Measurements from ENCODE around the gene GALNTL6. TPM values are rescaled to one million over a fixed set of nuclear protein-coding genes. Genes with fewer than 3 reads are reported as not detected.
"Not testable (repeated sequence)": the region's sequence is repeated elsewhere in the genome, so short reads cannot be mapped to it uniquely, and the experiment has no call there.

The GALNTL6 gene
- total RNA-seq, 2 experiments from 2014 or later: not detected

DNA sequence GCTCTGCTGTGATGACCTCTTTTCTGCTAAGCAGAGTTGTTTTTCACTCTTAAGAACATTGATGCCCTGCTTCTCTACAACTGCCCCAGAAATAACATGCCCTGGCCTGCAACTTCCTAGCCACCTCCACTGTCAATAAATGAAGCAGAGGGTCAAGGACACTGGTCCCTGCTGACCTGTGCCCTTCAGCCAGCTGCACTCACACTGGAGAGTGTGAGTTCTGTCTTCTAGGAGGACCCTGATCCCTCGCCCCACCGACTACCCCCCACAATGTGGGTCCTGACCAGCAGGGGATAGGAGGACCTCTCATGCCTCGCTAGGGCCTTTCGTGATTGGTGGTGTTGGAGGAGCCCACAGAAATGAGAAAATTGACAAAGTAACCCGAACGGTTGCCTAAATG lies 947.3 kb downstream of the GALNTL6 start:
- H3K4me3 Mint-ChIP-seq: no peak overlapping the region

DNA sequence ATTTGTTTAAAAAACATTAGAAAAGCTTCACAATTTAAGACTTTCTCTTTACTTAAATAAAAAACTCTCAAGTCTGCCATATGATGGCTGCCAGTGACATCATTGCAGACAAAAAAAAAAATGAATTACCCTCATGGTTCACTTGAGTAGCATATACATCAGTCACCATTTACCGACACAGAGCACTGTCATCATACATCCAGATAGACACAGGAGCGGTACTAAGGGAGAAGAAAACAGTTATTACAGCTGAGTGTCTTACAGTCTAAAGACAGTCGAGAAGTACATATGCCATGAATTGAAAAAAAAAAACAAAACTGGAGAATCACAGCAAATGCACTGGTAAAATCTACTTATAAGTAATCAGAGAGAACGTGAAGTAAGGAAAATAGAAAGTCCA lies 949.7 kb downstream of the GALNTL6 start:
- Mint-ChIP-seq H3K9me3 (no peaks in the 10 kb centered on the region), H3K27ac (no peak overlapping the region), H3K4me3 (no peak overlapping the region), H3K27me3 (no peaks in the 10 kb centered on the region), H3K36me3 (no peaks in the 10 kb centered on the region), H3K4me1 (no peaks in the 10 kb centered on the region)
- no peak for DNase-seq

More for the DNA sequence above, 947.3 kb downstream of the GALNTL6 start:
- H3K36me3 Mint-ChIP-seq: no peaks in the 10 kb centered on the region
- no peak overlapping the region for H3K27ac Mint-ChIP-seq
- no peaks in the 10 kb centered on the region for H3K4me1 Mint-ChIP-seq
- H3K9me3 Mint-ChIP-seq: no peaks in the 10 kb centered on the region
- DNase-seq: no peak
- H3K27me3 Mint-ChIP-seq: no peaks in the 10 kb centered on the region

DNA sequence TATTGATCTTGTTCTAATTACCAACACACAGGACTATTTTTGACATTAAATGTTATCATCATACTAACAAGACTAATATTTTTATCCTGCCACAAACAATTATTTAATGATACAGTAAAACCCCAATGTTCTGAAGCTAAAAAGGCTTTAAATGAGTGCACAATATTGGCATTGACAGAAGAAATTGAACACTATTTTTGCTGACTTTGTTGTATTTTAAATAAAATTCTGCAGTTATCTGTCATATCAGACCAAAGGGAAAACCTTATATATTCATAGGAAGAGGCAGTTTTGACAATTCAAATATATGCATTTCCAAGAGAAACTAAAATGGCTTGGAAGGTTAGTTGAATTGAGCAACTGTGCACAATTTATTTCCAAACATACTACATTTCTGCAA lies 957.6 kb downstream of the GALNTL6 start:
- Mint-ChIP-seq H3K9me3 (no peaks in the 10 kb centered on the region), H3K4me3 (no peak overlapping the region), H3K27ac (no peak overlapping the region), H3K36me3 (no peaks in the 10 kb centered on the region), H3K27me3 (no peaks in the 10 kb centered on the region), H3K4me1 (no peaks in the 10 kb centered on the region)
- no peak for DNase-seq

DNA sequence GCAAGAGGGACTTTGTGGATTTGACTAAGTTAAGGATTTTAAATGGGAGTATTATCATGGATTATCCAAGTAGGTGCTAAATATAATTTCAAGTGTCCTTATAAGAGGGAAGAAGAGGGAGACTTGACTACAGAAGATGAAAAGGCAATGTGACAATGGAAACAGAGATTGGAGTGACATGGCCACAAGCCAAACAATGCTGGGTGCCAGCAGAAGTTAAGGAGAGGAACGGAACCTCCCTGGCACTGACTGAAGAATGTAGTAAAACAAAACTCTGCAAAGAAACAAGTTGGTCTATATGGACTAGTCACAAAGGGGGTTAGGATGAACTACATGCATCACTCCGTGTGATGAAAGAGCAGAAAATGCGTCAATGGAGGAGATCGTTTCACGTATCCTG lies 959.6 kb downstream of the GALNTL6 start:
- no peaks in the 10 kb centered on the region for H3K27me3 Mint-ChIP-seq
- H3K27ac Mint-ChIP-seq: no peak overlapping the region
- H3K4me1 Mint-ChIP-seq: no peaks in the 10 kb centered on the region
- H3K9me3 Mint-ChIP-seq: no peaks in the 10 kb centered on the region
- no peak overlapping the region for H3K4me3 Mint-ChIP-seq
- DNase-seq: no peak
- H3K36me3 Mint-ChIP-seq: no peaks in the 10 kb centered on the region

DNA sequence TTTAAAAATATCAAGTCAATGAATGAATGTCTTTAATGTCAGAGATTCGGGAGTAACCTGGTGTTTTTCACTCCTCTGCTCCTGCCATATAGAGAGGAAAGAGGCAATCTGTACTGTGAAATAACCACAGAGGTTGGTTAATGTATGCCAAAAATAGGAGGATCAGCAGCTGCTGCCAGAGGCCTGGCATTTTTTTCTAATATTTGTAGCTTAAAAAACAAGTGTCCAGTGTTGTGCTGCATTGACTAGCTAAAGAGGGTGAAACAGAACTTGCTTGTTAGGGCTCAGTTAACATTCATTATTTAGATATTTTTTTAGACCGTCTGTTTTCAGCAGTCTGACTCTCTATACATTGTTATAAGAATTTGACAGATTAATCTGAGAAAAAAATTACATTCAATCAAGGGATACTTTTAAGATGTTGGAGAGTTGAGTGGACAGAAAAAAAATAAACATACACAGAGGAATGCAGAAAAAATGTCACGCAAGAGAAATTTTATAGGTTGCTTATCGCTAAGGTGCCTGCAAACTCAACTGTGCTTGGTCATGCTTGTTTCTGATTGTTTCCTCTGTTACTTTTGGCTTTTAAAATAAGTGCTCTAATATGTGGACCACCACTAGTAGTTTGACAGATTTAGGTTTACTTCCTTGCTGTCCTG lies 963.1 kb downstream of the GALNTL6 start:
- no peaks in the 10 kb centered on the region for H3K4me1 Mint-ChIP-seq
- no peaks in the 10 kb centered on the region for H3K9me3 Mint-ChIP-seq
- no peak overlapping the region for H3K27ac Mint-ChIP-seq
- H3K36me3 Mint-ChIP-seq: no peaks in the 10 kb centered on the region
- no peaks in the 10 kb centered on the region for H3K27me3 Mint-ChIP-seq
- no peak for DNase-seq
- H3K4me3 Mint-ChIP-seq: no peak overlapping the region

DNA sequence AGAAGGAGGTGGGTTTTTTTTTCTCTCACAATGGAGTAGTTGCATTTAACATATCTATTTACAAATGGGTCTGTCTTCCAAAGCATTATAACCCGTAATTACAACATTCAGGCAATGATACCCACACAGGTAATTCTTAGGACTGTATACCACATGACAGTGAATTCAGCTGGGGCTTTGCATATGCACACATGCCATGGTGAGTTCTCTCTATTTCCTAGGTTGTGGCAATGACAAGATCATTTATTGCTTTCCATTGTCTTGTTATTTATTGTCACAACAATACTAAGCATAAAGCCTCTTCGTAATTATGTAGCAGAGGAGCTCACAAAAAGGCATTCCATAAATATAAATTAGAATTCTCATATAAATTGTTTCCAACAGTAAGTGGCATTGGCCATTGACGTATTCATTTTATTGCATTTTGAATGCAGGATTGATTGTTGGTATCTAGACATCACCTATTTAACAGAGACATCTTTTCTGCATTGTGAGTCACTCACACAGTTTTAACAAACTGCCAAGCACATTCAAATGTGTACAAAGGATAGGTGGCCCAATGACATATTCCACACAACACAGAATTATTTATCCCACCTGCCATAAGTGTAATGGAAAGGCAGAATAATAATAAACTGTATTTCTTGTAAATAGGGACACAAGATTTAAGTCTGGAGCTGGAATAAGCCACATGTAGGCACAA lies 964.7 kb downstream of the GALNTL6 start:
- Mint-ChIP-seq H3K4me1 (no peaks in the 10 kb centered on the region), H3K36me3 (no peaks in the 10 kb centered on the region), H3K27me3 (no peaks in the 10 kb centered on the region), H3K9me3 (no peaks in the 10 kb centered on the region), H3K27ac (no peak overlapping the region), H3K4me3 (no peak overlapping the region)
- no peak for DNase-seq

DNA sequence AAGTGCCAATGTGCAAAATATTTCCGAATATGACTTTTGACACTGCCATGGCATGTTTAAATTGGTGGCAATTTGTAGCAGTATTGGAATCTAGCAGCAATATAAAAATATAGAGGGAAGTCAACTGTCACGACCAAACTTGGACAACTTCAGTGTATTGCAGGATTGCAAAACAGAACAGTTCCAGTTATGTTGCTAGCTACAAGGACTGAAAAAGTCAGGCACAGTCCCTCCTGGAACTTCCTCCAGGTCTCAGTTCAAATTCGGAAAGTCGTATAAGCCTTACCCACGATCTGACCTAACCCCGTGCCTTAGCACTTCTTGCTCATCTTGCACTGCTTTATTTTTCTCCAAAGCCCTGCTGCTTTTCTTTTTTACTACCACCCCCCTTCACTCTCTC lies 965.4 kb downstream of the GALNTL6 start:
- Mint-ChIP-seq H3K36me3 (no peaks in the 10 kb centered on the region), H3K27ac (no peak overlapping the region), H3K4me3 (no peak overlapping the region), H3K27me3 (no peaks in the 10 kb centered on the region), H3K9me3 (no peaks in the 10 kb centered on the region), H3K4me1 (no peaks in the 10 kb centered on the region)
- DNase-seq: no peak

DNA sequence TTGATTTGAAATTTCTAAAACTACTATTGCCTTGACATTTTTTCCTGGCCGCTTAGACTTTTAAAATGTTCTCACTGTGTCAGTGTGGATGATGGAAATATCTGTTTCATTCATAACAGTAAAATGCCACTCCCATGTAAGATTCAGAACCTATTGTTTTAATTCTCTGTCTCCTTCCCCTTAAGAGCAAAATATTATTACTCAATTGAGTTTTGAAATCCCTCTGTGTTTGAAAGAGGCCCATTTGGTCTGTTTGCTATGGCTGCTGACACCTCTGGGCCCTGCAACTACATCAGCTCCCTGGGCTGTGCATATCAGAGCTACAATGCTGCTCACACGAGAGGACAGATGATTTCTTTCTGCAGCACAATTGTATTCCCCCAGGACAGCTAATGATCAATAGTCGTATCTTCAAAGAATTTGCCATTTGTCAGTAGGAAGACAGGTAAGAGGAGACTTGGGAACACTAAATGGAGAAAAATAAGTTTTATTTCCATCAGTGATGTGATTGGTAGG lies 967.4 kb downstream of the GALNTL6 start:
- Mint-ChIP-seq H3K4me1 (no peaks in the 10 kb centered on the region), H3K4me3 (no peak overlapping the region), H3K36me3 (no peaks in the 10 kb centered on the region), H3K27ac (no peak overlapping the region), H3K9me3 (no peaks in the 10 kb centered on the region), H3K27me3 (no peaks in the 10 kb centered on the region)
- no peak for DNase-seq

DNA sequence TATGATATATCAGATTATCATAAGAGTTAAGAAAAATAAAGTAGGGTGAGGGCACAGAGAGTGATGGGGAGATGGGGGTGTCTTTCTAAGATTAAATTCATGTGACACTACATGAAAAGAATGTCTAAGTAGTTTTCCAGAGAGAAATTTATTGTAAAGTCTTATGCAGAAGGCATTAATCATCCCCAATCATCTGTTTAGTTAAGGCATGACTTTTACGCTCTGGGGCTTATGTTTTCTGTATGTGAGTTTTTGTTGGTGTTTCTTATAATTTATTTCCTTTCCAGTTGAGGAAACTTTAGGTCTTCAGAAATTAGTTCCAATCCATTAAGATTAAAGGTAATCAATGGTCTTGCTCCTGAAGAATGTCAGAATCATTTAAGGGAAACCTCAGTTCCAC lies 972.4 kb downstream of the GALNTL6 start:
- Mint-ChIP-seq H3K4me3 (no peak overlapping the region), H3K4me1 (no peaks in the 10 kb centered on the region), H3K36me3 (no peaks in the 10 kb centered on the region), H3K27ac (no peak overlapping the region), H3K27me3 (no peaks in the 10 kb centered on the region), H3K9me3 (no peaks in the 10 kb centered on the region)
- DNase-seq: no peak

DNA sequence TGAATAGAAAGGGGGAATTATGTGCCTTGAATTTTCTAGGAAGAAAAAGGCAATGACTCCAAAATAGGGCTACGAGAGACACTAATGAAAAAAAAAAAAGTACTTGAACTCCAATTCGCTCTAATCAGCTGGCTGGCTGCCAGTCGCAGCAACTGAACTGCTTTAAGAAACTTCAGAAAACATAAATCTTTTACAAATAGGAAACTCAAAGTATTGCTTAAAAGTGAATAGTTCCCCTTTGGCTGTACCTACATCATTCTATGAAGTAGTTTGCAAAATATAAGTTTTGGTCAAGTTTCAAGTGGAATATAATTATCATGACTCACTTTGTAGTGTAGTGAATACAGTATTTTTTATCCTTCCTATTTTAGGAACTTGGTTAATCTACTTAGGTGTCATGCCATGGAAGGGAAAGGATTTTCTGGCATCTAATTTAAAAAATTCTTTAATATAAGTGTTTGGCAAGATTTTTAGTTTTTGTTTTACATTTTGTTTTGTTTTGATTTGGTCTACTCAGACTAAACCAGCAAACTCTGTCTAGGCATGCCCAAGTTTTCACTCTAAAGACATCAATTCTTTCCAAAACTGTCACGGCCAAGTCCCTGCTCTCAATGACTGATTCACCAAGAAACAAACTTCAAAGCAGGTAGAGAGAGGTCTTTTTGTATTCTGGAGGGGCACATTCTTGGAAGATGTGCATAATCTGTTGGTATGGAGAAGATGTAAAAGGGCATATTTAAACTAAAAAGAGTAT lies 973.0 kb downstream of the GALNTL6 start:
- H3K36me3 Mint-ChIP-seq: no peaks in the 10 kb centered on the region
- H3K9me3 Mint-ChIP-seq: no peaks in the 10 kb centered on the region
- no peak for DNase-seq
- no peaks in the 10 kb centered on the region for H3K4me1 Mint-ChIP-seq
- no peak overlapping the region for H3K4me3 Mint-ChIP-seq
- no peak overlapping the region for H3K27ac Mint-ChIP-seq
- H3K27me3 Mint-ChIP-seq: no peaks in the 10 kb centered on the region

DNA sequence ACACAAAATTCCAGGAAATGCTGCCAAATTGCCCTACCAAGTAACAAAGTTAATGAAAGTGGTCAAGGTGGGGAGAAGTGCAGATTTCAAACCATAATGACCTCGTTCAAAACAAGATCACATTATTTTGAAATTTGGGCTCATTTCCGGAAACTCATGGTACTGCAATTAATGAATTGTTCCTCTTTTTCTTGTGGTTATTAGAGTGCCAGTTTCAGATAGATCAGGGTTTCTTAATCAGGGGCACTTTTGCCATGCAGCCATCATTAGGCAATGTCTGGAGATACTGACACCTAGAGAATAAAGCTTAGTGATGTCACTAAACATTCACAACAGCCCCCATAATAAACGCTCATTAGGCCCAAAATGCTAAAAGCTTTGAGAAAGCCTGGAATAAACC lies 973.9 kb downstream of the GALNTL6 start:
- Mint-ChIP-seq H3K36me3 (no peaks in the 10 kb centered on the region), H3K27me3 (no peaks in the 10 kb centered on the region), H3K4me3 (no peak overlapping the region), H3K9me3 (no peaks in the 10 kb centered on the region), H3K27ac (no peak overlapping the region), H3K4me1 (no peaks in the 10 kb centered on the region)
- no peak for DNase-seq

DNA sequence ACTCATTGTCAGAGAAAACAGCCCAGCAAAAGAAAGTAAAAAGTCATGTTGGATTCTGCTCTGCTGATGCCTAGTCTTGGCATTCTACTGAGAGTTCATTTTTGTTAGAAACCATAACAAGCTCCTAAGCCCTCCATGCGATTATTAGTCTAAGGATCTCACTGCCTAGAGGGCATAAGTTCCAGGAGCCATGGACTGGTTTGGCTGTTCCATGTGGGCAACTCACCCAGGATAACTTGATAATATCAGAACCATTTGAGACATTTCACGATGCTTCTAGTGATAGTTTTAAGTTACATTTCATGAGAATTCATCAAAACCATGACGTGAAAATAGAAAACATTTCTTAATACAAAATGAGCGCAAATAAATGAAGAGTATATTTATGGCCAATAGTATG lies 978.6 kb downstream of the GALNTL6 start:
- no peaks in the 10 kb centered on the region for H3K9me3 Mint-ChIP-seq
- no peak overlapping the region for H3K27ac Mint-ChIP-seq
- H3K4me1 Mint-ChIP-seq: no peaks in the 10 kb centered on the region
- no peak overlapping the region for H3K4me3 Mint-ChIP-seq
- no peak for DNase-seq
- H3K36me3 Mint-ChIP-seq: no peaks in the 10 kb centered on the region
- H3K27me3 Mint-ChIP-seq: no peaks in the 10 kb centered on the region

DNA sequence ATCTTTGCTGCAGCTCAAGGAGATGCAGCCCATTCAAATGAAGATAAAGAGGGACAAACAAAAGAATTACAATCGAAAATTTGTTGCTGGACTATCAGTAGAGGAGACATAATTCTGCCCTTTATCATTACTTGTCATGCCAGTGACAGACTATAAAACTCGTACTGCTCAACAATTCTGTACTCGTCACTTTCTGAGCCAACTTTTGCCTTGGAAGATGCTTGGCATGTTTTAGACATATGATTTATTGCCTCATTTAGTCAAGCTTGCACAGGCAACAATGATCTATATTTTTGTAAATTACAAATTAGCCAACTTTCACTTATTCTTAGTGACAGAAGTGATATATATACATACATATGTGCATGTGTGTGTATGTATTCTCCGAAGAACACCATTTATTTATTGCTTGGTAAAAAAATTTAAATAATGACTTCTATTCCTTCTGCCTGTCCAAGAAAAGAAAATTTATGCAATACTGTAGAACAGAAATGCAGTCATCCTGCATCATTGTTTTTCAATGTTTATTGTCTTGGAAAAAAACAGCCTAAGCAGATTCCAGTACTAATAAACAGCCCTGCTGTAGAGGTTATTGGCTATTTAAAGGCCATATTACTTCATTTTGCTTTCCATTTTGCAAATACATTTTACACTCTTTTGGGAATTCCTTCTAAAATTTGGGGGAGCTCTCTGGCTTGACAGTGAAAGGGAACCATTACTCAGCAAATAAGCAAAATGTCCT lies 980.5 kb downstream of the GALNTL6 start:
- H3K9me3 Mint-ChIP-seq: no peaks in the 10 kb centered on the region
- DNase-seq: no peak
- H3K27me3 Mint-ChIP-seq: no peaks in the 10 kb centered on the region
- no peaks in the 10 kb centered on the region for H3K4me1 Mint-ChIP-seq
- no peak overlapping the region for H3K4me3 Mint-ChIP-seq
- H3K36me3 Mint-ChIP-seq: no peaks in the 10 kb centered on the region
- H3K27ac Mint-ChIP-seq: no peak overlapping the region

DNA sequence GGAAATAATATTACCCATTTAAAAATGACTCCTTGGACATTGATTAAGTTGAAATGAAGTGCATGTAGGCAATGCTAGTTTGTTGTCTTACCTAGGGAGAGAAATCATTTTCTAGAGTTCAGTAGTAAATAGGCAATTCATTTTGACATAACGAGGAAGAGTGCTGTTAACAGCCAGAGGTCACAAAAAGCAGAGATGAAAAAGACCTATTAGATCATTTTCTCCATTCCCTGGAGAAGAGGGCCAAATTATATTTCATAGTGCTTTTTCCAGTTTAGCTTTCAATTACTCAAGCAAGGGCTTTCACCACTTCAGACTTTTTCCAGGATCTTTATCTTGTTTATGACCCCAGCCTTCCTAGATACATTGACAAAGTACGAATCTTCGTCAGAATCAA lies 981.1 kb downstream of the GALNTL6 start:
- no peaks in the 10 kb centered on the region for H3K27me3 Mint-ChIP-seq
- no peak for DNase-seq
- no peak overlapping the region for H3K4me3 Mint-ChIP-seq
- H3K4me1 Mint-ChIP-seq: no peaks in the 10 kb centered on the region
- H3K27ac Mint-ChIP-seq: no peak overlapping the region
- no peaks in the 10 kb centered on the region for H3K36me3 Mint-ChIP-seq
- H3K9me3 Mint-ChIP-seq: no peaks in the 10 kb centered on the region

DNA sequence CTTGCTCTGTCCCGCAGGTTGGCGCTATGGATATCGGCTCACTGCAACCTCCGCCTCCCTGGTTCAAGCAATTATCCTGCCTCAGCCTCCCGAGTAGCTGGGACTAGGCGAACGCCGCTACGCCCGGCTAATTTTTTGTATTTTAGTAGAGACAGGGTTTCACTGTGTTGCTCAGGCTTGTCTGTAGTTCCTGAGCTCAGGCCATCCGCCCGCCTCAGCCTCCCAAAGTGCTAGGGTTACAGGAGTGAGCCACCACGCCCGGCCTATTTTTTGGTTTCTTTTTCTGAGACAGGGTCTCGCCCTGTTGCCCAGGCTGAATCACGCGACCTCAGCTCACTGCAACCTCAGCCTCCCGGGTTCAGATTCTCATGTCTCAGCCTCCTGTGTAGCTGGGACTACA lies 984.1 kb downstream of the GALNTL6 start:
- not testable (repeated sequence) for DNase-seq, H3K36me3 Mint-ChIP-seq, H3K9me3 Mint-ChIP-seq, H3K27me3 Mint-ChIP-seq, H3K27ac Mint-ChIP-seq, H3K4me3 Mint-ChIP-seq, H3K4me1 Mint-ChIP-seq
